GM18519 (cell line): ENCODE data around the gene ZNF628.
"Not testable (repeated sequence)": the region's sequence is repeated elsewhere in the genome, so short reads cannot be mapped to it uniquely, and the experiment has no call there.

Source experiments
- ATAC-seq: cut with Tn5 transposase; IDR thresholded peaks from one replicate; pipeline ENCODE4 v1.9.1; 2021; ENCODE audit warnings: mild to moderate bottlenecking, moderate library complexity; ENCODE audit not compliant: unreplicated experiment, low FRiP score

ZNF628 gene

GRCh38 chr19:55494172-55494761, 17.9 kb downstream of the ZNF628 start:
- no peak for ATAC-seq

- ATAC-seq: no peak
Measured at GRCh38 chr19:55495646-55496349, 19.4 kb downstream of the ZNF628 start.

GRCh38 chr19:55496820-55497219, 20.4 kb downstream of the ZNF628 start:
- not testable (repeated sequence) for ATAC-seq

GRCh38 chr19:55497763-55498162, 21.3 kb downstream of the ZNF628 start:
- no peak for ATAC-seq

GRCh38 chr19:55498246-55498840, 21.9 kb downstream of the ZNF628 start:
- ATAC-seq: no peak

GRCh38 chr19:55500368-55500952, 24.0 kb downstream of the ZNF628 start:
- no peak for ATAC-seq

- ATAC-seq: no peak
Measured at GRCh38 chr19:55502197-55502952, 26.0 kb downstream of the ZNF628 start.

GRCh38 chr19:55503157-55503501, 26.7 kb downstream of the ZNF628 start:
- ATAC-seq: no peak

- peak; percentile 84 for ATAC-seq
Measured at GRCh38 chr19:55503502-55504251, 27.3 kb downstream of the ZNF628 start.

GRCh38 chr19:55504252-55504603, 27.8 kb downstream of the ZNF628 start:
- no peak for ATAC-seq

GRCh38 chr19:55504981-55505380, 28.6 kb downstream of the ZNF628 start:
- ATAC-seq: no peak

GRCh38 chr19:55508120-55508519, 31.7 kb downstream of the ZNF628 start:
- ATAC-seq: no peak

GRCh38 chr19:55516878-55517620, 40.6 kb downstream of the ZNF628 start:
- ATAC-seq: peak; percentile 94

- ATAC-seq: no peak
Measured at GRCh38 chr19:55519451-55520311, 43.3 kb downstream of the ZNF628 start.

GRCh38 chr19:55520691-55521292, 44.4 kb downstream of the ZNF628 start:
- no peak for ATAC-seq

- no peak for ATAC-seq
Measured at GRCh38 chr19:55525289-55526101, 49.1 kb downstream of the ZNF628 start.
